ENCODE data around the gene STC2. TPM values are rescaled to one million over a fixed set of nuclear protein-coding genes. Genes with fewer than 3 reads are reported as not detected.

STC2 gene
- total and polyA plus RNA-seq, 10 of the 15 experiments (the other 5 are each of a cell fraction or from before 2014, with no cell fraction given), result 0.05 to 4.8 (median 2.0) TPM

- in situ Hi-C loops (cut with MboI) (loop anchor here (5.0 kb wide), 2 partner anchors 42 to 352 kb away; partner anchors contain the start of gene ATP6V0E1), intact Hi-C loops (cut with micrococcal nuclease; ENCODE audit: unreplicated experiment) (loop anchor here (5.0 kb wide), 1 partner anchor 497 kb away; no protein-coding TSS in a partner anchor)
- FAIRE-seq (no peak), DNase-seq (ENCODE audit: low read depth, low spot score) (no peak), ATAC-seq (no peak)
- Histone ChIP-seq H3K27me3 (replicated peaks in 1 of 2; ENCODE audit: control insufficient read depth in 2 of 2, insufficient read depth in 2 of 2, low read length in 1 of 2) (no peaks in the 10 kb centered on the region; a peak in 1 of 4 replicates), H3K4me3 (no peak overlapping the region), H3K4me2 (ENCODE audit: control insufficient read depth, insufficient read depth) (no peak overlapping the region), H4K20me1 (ENCODE audit: control insufficient read depth, insufficient read depth) (no peaks in the 10 kb centered on the region), H3K4me1 (ENCODE audit: control insufficient read depth, insufficient read depth, low read length) (no peaks in the 10 kb centered on the region), H2AFZ (ENCODE audit: control insufficient read depth, low read depth, low read length) (no peak overlapping the region), H3K9ac (ENCODE audit: control insufficient read depth, insufficient read depth, low read length) (no peak overlapping the region), H3K79me2 (ENCODE audit: control insufficient read depth, insufficient read depth, low read length) (no peaks in the 10 kb centered on the region), H3K9me3 (replicated peaks; ENCODE audit: control insufficient read depth, insufficient read depth, low read length) (no peaks in the 10 kb centered on the region; the same call in none of the 3 replicates), H3K36me3 (ENCODE audit: control insufficient read depth in 2 of 2, insufficient read depth in 2 of 2, low read length in 1 of 2) (no peaks in the 10 kb centered on the region), H3K27ac (ENCODE audit: control insufficient read depth, insufficient read depth) (no peak overlapping the region)
- 40% methylated on average over 4 of the region's 4 CpGs for WGBS (ENCODE audit: insufficient coverage, insufficient replicate concordance, low lambda C conversion rate, missing lambda C conversion rate)
- SMC1A ChIA-PET (ENCODE audit: uncharacterized antibody, unreplicated experiment), result no interaction called here
- TF ChIP-seq ZZZ3 (IDR thresholded peaks at IDR 0.05; ENCODE audit: control insufficient read depth, insufficient read length, low read depth) (no peak), SIX5 (IDR thresholded peaks at IDR 0.05; ENCODE audit: low read depth, low read length, severe bottlenecking) (no peak), GATAD2B (conservative IDR thresholded peaks at IDR 0.05; ENCODE audit: low read depth) (no peak), ZNF592 (IDR thresholded peaks at IDR 0.05) (no peak), YBX1 (IDR thresholded peaks at IDR 0.05) (no peak), ESRRA (IDR thresholded peaks at IDR 0.05; ENCODE audit: low read length) (no peak), ZNF622 (IDR thresholded peaks at IDR 0.05) (no peak), TBL1XR1 (IDR thresholded peaks at IDR 0.05; ENCODE audit: low read depth, low read length) (no peak), KAT2A (conservative IDR thresholded peaks at IDR 0.05; ENCODE audit: control insufficient read depth, low read depth, low read length) (no peak), ATF7 (IDR thresholded peaks at IDR 0.05; ENCODE audit: low read depth) (no peak)
- TF ChIP-seq, protein P1, sequence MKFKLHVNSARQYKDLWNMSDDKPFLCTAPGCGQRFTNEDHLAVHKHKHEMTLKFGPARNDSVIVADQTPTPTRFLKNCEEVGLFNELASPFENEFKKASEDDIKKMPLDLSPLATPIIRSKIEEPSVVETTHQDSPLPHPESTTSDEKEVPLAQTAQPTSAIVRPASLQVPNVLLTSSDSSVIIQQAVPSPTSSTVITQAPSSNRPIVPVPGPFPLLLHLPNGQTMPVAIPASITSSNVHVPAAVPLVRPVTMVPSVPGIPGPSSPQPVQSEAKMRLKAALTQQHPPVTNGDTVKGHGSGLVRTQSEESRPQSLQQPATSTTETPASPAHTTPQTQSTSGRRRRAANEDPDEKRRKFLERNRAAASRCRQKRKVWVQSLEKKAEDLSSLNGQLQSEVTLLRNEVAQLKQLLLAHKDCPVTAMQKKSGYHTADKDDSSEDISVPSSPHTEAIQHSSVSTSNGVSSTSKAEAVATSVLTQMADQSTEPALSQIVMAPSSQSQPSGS (IDR thresholded peaks at IDR 0.05; ENCODE audit: low read length), result no peak
- TF ChIP-seq, protein P2, sequence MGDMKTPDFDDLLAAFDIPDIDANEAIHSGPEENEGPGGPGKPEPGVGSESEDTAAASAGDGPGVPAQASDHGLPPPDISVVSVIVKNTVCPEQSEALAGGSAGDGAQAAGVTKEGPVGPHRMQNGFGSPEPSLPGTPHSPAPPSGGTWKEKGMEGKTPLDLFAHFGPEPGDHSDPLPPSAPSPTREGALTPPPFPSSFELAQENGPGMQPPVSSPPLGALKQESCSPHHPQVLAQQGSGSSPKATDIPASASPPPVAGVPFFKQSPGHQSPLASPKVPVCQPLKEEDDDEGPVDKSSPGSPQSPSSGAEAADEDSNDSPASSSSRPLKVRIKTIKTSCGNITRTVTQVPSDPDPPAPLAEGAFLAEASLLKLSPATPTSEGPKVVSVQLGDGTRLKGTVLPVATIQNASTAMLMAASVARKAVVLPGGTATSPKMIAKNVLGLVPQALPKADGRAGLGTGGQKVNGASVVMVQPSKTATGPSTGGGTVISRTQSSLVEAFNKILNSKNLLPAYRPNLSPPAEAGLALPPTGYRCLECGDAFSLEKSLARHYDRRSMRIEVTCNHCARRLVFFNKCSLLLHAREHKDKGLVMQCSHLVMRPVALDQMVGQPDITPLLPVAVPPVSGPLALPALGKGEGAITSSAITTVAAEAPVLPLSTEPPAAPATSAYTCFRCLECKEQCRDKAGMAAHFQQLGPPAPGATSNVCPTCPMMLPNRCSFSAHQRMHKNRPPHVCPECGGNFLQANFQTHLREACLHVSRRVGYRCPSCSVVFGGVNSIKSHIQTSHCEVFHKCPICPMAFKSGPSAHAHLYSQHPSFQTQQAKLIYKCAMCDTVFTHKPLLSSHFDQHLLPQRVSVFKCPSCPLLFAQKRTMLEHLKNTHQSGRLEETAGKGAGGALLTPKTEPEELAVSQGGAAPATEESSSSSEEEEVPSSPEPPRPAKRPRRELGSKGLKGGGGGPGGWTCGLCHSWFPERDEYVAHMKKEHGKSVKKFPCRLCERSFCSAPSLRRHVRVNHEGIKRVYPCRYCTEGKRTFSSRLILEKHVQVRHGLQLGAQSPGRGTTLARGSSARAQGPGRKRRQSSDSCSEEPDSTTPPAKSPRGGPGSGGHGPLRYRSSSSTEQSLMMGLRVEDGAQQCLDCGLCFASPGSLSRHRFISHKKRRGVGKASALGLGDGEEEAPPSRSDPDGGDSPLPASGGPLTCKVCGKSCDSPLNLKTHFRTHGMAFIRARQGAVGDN (IDR thresholded peaks at IDR 0.05), result no peak
- BruUV-seq (replicated peaks), result no TSS peak
- RAD21 ChIA-PET (ENCODE audit: unreplicated experiment), result no interaction called here
- CTCF ChIA-PET, result interaction anchor here (1.1 kb wide), 1 partner anchor 11 kb away, joined by 3 read pairs; no protein-coding TSS in a partner anchor
- POLR2A ChIA-PET, result no interaction called here
These were observed 5.9 kb upstream of the STC2 start for GRCh38 chr5:173333925-173334661.

Data from GM12878 (cell line).